ENCODE results near the gene SNIP1.

Gene SNIP1

DNA sequence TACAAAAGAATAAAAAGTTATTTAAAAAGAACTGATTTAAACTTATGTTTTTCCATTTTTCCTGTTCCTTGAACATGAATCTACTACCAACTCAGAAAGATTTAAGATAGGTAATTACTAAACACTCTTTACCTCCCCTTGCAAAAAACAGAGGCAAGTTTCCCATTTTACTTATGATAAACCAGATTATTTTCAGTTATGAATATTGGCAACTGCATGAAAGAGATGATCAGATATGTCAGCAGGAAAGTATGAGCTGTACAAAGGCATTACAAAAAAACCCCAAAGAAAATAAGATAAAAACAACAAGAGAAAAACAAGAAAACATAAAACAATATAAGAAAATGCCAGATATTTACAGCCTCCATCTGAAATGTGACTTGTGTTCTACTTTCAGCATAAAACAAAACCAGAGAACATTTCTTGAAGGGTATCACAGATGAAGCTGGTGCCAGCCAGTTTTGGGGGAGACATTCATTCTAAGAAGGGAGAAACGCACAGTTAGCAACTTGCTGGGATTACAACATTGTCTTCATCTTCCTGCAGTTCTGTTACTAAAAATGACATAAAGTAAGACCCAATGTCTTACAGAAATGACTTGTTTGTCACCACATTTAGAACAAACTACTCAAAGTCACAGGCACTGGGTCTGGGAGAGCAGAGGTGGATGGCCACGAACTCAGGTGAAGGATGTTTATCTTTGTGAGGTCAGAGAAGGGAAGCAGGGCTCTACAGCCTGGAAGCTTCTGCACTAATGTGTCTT, 60.6 kb downstream of the SNIP1 start:
- DNase-seq (ENCODE audit: low spot score in 2 of 2) (no peak), ATAC-seq (replicated peaks; ENCODE audit: extremely low read depth, poor library complexity, severe bottlenecking) (no peak)
- Mint-ChIP-seq H3K36me3 (ENCODE audit: insufficient read depth) (peaks cover 52% of the 10 kb centered on the region), H3K4me3 (no peak overlapping the region), H3K27me3 (no peaks in the 10 kb centered on the region), H3K4me1 (no peaks in the 10 kb centered on the region), H3K27ac (ENCODE audit: low read depth) (no peak overlapping the region), H3K9me3 (no peaks in the 10 kb centered on the region)

GRCh38 chr1:37487619-37487984, 66.5 kb downstream of the SNIP1 start:
- H3K4me3 Mint-ChIP-seq, result no peak overlapping the region
- peaks cover 21% of the 10 kb centered on the region for H3K4me1 Mint-ChIP-seq
- H3K9me3 Mint-ChIP-seq, result no peaks in the 10 kb centered on the region
- no peaks in the 10 kb centered on the region for H3K27me3 Mint-ChIP-seq
- peaks cover 42% of the 10 kb centered on the region for H3K36me3 Mint-ChIP-seq (ENCODE audit: insufficient read depth)
- peak overlapping the region; percentile 51 for H3K27ac Mint-ChIP-seq (ENCODE audit: low read depth)
- DNase-seq (ENCODE audit: low spot score in 2 of 2) (no peak), ATAC-seq (replicated peaks; ENCODE audit: extremely low read depth, poor library complexity, severe bottlenecking) (no peak)

GRCh38 chr1:37486680-37487618, 67.1 kb downstream of the SNIP1 start:
- Mint-ChIP-seq H3K36me3 (ENCODE audit: insufficient read depth) (peaks cover 43% of the 10 kb centered on the region), H3K27me3 (no peaks in the 10 kb centered on the region), H3K4me3 (no peak overlapping the region), H3K9me3 (no peaks in the 10 kb centered on the region), H3K27ac (ENCODE audit: low read depth) (peak overlapping the region; percentile 51), H3K4me1 (peaks cover 28% of the 10 kb centered on the region)
- peak; percentile 40 for ATAC-seq (replicated peaks; ENCODE audit: extremely low read depth, poor library complexity, severe bottlenecking)
- DNase-seq (ENCODE audit: low spot score in 2 of 2), result peak; percentile 60 to 81

- H3K27me3 Mint-ChIP-seq, result no peaks in the 10 kb centered on the region
- DNase-seq (ENCODE audit: low spot score in 2 of 2), result no peak
- H3K27ac Mint-ChIP-seq (ENCODE audit: low read depth), result peak overlapping the region; percentile 51
- peaks cover 47% of the 10 kb centered on the region for H3K36me3 Mint-ChIP-seq (ENCODE audit: insufficient read depth)
- no peak for ATAC-seq (replicated peaks; ENCODE audit: extremely low read depth, poor library complexity, severe bottlenecking)
- H3K4me3 Mint-ChIP-seq, result no peak overlapping the region
- H3K4me1 Mint-ChIP-seq, result peaks cover 36% of the 10 kb centered on the region
- H3K9me3 Mint-ChIP-seq, result no peaks in the 10 kb centered on the region
Measured at GRCh38 chr1:37485902-37486679, 68.0 kb downstream of the SNIP1 start.

Measured in central memory CD8-positive, alpha-beta T cell (primary cell).